Astrocyte (in vitro differentiated cells and primary cell): ENCODE data around the gene CSK. TPM values are rescaled to one million over a fixed set of nuclear protein-coding genes. Genes with fewer than 3 reads are reported as not detected.

Source experiments
- DNase-seq: peaks from one replicate; pipeline ENCODE4 v3.0.0-alpha.2; 2010; ENCODE audit warnings: low read depth
- FAIRE-seq: peaks from 2 replicates; lab custom pipeline; 2011; peaks lifted over from hg19 to GRCh38; lab: Jason Lieb, UNC
- H2AFZ ChIP-seq: 2 replicates; pipeline ENCODE4 v1.6.0; 2012; ENCODE audit warnings: low read depth, low read length, inconsistent platforms
- H3K27ac ChIP-seq: 2 replicates; pipeline ENCODE4 v1.5.1; 2011; ENCODE audit warnings: low read depth, low read length, inconsistent platforms
- H3K27me3 ChIP-seq: 2 replicates; pipeline ENCODE4 v1.6.0; 2011; ENCODE audit warnings: low read length, inconsistent platforms; ENCODE audit not compliant: insufficient read depth
- H3K36me3 ChIP-seq: 2 replicates; pipeline ENCODE4 v1.5.1; 2011; ENCODE audit warnings: low read length, inconsistent platforms; ENCODE audit not compliant: insufficient read depth
- H3K4me1 ChIP-seq: 2 replicates; pipeline ENCODE4 v1.5.1; 2011; ENCODE audit warnings: low read length, inconsistent platforms; ENCODE audit not compliant: insufficient read depth
- H3K4me2 ChIP-seq: 2 replicates; pipeline ENCODE4 v1.6.0; 2012; ENCODE audit warnings: low read length, inconsistent platforms
- H3K4me3 ChIP-seq: 2 replicates; pipeline ENCODE4 v1.5.1; 2011; ENCODE audit warnings: low read depth, mild to moderate bottlenecking, low read length, inconsistent platforms; ENCODE audit not compliant: insufficient read depth
- H3K79me2 ChIP-seq: 2 replicates; pipeline ENCODE4 v1.6.0; 2012; ENCODE audit warnings: mild to moderate bottlenecking, low read length, inconsistent platforms; ENCODE audit not compliant: insufficient read depth
- H3K9ac ChIP-seq: 2 replicates; pipeline ENCODE4 v1.6.0; 2012; ENCODE audit warnings: mild to moderate bottlenecking, low read length, inconsistent platforms
- H3K9me3 ChIP-seq: 2 replicates; pipeline ENCODE4 v1.5.1; 2012; ENCODE audit warnings: low read depth, mild to moderate bottlenecking, low read length, inconsistent platforms; ENCODE audit not compliant: insufficient read depth
- H4K20me1 ChIP-seq: 2 replicates; pipeline ENCODE4 v1.6.0; 2012; ENCODE audit warnings: low read length, inconsistent platforms; ENCODE audit not compliant: insufficient read depth
- H3K27ac Mint-ChIP-seq: one replicate; pipeline ENCODE4 v1.8.0; 2021; ENCODE audit warnings: mild to moderate bottlenecking, mixed read lengths; ENCODE audit not compliant: unreplicated experiment
- H3K27me3 Mint-ChIP-seq: one replicate; pipeline ENCODE4 v1.8.0; 2021; ENCODE audit warnings: low read depth, mixed read lengths; ENCODE audit not compliant: unreplicated experiment
- H3K36me3 Mint-ChIP-seq: one replicate; pipeline ENCODE4 v1.8.0; 2021; ENCODE audit warnings: low read depth, mixed read lengths; ENCODE audit not compliant: unreplicated experiment
- H3K4me1 Mint-ChIP-seq: one replicate; pipeline ENCODE4 v1.8.0; 2021; ENCODE audit warnings: low read depth, mixed read lengths; ENCODE audit not compliant: unreplicated experiment
- H3K4me3 Mint-ChIP-seq: one replicate; pipeline ENCODE4 v1.8.0; 2021; ENCODE audit warnings: mild to moderate bottlenecking, moderate library complexity, mixed read lengths; ENCODE audit not compliant: unreplicated experiment
- H3K9me3 Mint-ChIP-seq: one replicate; pipeline ENCODE4 v1.8.0; 2021; ENCODE audit warnings: mild to moderate bottlenecking, mixed read lengths; ENCODE audit not compliant: unreplicated experiment
- EZH2 ChIP-seq: IDR thresholded peaks from 2 replicates; pipeline ENCODE4 v1.6.1; 2012; ENCODE audit warnings: mild to moderate bottlenecking, low read length, inconsistent platforms; ENCODE audit not compliant: insufficient read depth
- total RNA-seq: library from RNA; stranded (reverse); gene quantifications from 2 replicates; pipeline ENCODE4 v1.2.1, GENCODE V29; 2021
- TF ChIP-seq, protein P1 (sequence below): IDR thresholded peaks from 2 replicates; pipeline ENCODE4 v1.5.1; 2011; ENCODE audit warnings: low read depth, mild to moderate bottlenecking, inconsistent platforms, low read length, moderate library complexity; ENCODE audit not compliant: insufficient read depth

Gene CSK
- total RNA-seq, 1 donor from 2014 or later: 49.8 TPM

DNA sequence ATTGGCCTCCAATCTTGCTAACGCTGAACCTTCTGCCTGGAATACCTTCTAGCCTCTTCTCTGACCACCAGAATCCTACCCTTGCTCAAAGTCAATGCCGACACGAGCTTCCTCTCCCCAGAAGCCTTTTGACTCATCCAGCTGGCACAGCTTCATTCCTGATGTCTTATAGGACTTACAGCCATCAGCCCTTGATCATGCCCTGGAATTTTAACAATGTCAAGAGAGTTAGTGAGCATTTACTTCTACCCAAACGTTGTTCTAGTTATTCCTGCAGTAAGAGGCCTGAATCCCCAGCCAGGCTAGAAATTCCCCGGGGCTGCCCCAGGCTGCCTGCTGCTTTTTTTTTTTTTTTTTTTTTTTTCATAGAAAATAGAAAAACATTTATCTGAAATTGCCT, 29.3 kb upstream of the CSK start:
- Histone ChIP-seq H4K20me1 (no peaks in the 10 kb centered on the region), H3K27ac (no peak overlapping the region), H3K36me3 (no peaks in the 10 kb centered on the region), H3K9ac (no peak overlapping the region), H3K9me3 (no peaks in the 10 kb centered on the region), H3K79me2 (no peaks in the 10 kb centered on the region), H2AFZ (no peak overlapping the region), H3K4me3 (no peak overlapping the region), H3K4me1 (no peaks in the 10 kb centered on the region), H3K4me2 (peak overlapping the region; percentile 19), H3K27me3 (peaks cover 2% of the 10 kb centered on the region)
- peak; percentile 64 for DNase-seq
- Mint-ChIP-seq H3K36me3 (no peaks in the 10 kb centered on the region), H3K4me3 (no peak overlapping the region), H3K27me3 (peaks cover 23% of the 10 kb centered on the region), H3K9me3 (no peaks in the 10 kb centered on the region), H3K4me1 (peaks cover 5% of the 10 kb centered on the region), H3K27ac (no peak overlapping the region)
- no peak for FAIRE-seq
- TF ChIP-seq, protein P1, sequence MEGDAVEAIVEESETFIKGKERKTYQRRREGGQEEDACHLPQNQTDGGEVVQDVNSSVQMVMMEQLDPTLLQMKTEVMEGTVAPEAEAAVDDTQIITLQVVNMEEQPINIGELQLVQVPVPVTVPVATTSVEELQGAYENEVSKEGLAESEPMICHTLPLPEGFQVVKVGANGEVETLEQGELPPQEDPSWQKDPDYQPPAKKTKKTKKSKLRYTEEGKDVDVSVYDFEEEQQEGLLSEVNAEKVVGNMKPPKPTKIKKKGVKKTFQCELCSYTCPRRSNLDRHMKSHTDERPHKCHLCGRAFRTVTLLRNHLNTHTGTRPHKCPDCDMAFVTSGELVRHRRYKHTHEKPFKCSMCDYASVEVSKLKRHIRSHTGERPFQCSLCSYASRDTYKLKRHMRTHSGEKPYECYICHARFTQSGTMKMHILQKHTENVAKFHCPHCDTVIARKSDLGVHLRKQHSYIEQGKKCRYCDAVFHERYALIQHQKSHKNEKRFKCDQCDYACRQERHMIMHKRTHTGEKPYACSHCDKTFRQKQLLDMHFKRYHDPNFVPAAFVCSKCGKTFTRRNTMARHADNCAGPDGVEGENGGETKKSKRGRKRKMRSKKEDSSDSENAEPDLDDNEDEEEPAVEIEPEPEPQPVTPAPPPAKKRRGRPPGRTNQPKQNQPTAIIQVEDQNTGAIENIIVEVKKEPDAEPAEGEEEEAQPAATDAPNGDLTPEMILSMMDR: no peak
- TF ChIP-seq EZH2: no peak

DNA sequence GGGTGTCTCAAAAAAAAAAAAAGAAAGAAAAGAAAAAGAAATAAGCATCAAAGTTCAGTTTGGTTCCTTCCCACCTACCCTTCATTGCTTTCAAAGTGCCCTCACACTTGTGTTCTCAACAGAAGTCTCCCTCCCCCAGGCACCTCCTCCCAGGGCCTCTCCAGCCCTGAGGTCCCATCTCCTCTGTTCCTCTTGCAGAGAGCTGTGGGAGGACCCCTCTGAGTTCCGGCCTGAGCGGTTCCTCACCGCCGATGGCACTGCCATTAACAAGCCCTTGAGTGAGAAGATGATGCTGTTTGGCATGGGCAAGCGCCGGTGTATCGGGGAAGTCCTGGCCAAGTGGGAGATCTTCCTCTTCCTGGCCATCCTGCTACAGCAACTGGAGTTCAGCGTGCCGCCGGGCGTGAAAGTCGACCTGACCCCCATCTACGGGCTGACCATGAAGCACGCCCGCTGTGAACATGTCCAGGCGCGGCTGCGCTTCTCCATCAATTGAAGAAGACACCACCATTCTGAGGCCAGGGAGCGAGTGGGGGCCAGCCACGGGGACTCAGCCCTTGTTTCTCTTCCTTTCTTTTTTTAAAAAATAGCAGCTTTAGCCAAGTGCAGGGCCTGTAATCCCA, 27.2 kb upstream of the CSK start:
- Mint-ChIP-seq H3K4me1 (peaks cover 5% of the 10 kb centered on the region), H3K27me3 (peaks cover 28% of the 10 kb centered on the region), H3K9me3 (no peaks in the 10 kb centered on the region), H3K27ac (no peak overlapping the region), H3K4me3 (no peak overlapping the region), H3K36me3 (no peaks in the 10 kb centered on the region)
- H3K9ac ChIP-seq: no peak overlapping the region
- H4K20me1 ChIP-seq: no peaks in the 10 kb centered on the region
- H3K4me1 ChIP-seq: no peaks in the 10 kb centered on the region
- H3K4me2 ChIP-seq: no peak overlapping the region
- DNase-seq: no peak
- no peak overlapping the region for H2AFZ ChIP-seq
- TF ChIP-seq, protein P1: no peak
- no peak for TF ChIP-seq EZH2
- H3K27me3 ChIP-seq: no peaks in the 10 kb centered on the region
- no peaks in the 10 kb centered on the region for H3K36me3 ChIP-seq
- H3K79me2 ChIP-seq: no peaks in the 10 kb centered on the region
- H3K4me3 ChIP-seq: no peak overlapping the region
- FAIRE-seq: no peak
- H3K27ac ChIP-seq: no peak overlapping the region
- H3K9me3 ChIP-seq: no peaks in the 10 kb centered on the region

DNA sequence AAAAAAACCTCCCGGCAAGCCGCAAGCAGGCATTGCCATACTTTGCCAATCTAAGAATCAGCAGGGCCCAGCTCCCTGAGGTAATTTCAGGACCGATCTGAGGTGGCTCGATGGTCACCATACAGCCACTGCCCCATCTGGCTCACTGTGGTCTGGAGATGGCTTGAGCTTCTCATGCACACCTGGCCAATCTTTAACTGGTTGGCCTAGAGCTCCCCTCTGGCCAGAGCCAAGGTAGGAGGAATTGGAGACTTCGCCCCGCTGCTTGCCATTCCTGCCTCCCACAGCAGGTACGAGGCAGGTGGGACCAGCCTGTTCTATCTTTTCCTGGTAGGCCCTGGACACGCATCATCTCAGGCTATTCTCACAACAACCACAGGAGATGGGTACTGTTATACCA, 23.1 kb upstream of the CSK start:
- TF ChIP-seq, protein P1: no peak
- TF ChIP-seq EZH2: no peak
- no peaks in the 10 kb centered on the region for H4K20me1 ChIP-seq
- H2AFZ ChIP-seq: no peak overlapping the region
- Mint-ChIP-seq H3K36me3 (no peaks in the 10 kb centered on the region), H3K9me3 (no peaks in the 10 kb centered on the region), H3K27ac (no peak overlapping the region), H3K4me1 (no peaks in the 10 kb centered on the region), H3K4me3 (no peak overlapping the region), H3K27me3 (peaks cover 24% of the 10 kb centered on the region)
- no peaks in the 10 kb centered on the region for H3K79me2 ChIP-seq
- no peaks in the 10 kb centered on the region for H3K4me1 ChIP-seq
- H3K4me3 ChIP-seq: no peak overlapping the region
- DNase-seq (no peak), FAIRE-seq (no peak)
- H3K9me3 ChIP-seq: no peaks in the 10 kb centered on the region
- H3K27ac ChIP-seq: no peak overlapping the region
- H3K27me3 ChIP-seq: no peaks in the 10 kb centered on the region
- H3K36me3 ChIP-seq: no peaks in the 10 kb centered on the region
- H3K4me2 ChIP-seq: no peak overlapping the region
- no peak overlapping the region for H3K9ac ChIP-seq
